ENCODE data around the gene CASTOR1. TPM values are rescaled to one million over a fixed set of nuclear protein-coding genes. Genes with fewer than 3 reads are reported as not detected.

Gene CASTOR1
- total RNA-seq, 1 experiment from 2014 or later, result 2.1 TPM

- Histone ChIP-seq H3K27me3 (0 out of 2 replicates have a peak, but pooled peaks cover 2% of the 10 kb centered on the region), H3K9me3 (replicated peaks) (no peaks in the 10 kb centered on the region), H3K27ac (peak within 1 kb of the TSS; percentile 52; the same call in 1 of the 2 replicates), H3K4me3 (peak within 1 kb of the TSS; percentile 62), H3K4me1 (peaks cover 22% of the 10 kb centered on the region; the same call in 1 of the 2 replicates), H3K36me3 (no peaks in the 10 kb centered on the region)
- no peak for DNase-seq
These were observed 43.1 kb downstream of the CASTOR1 start, which contains the start of gene LIF for GRCh38 chr22:30245985-30246813. LIF (minus strand) TSS chr22:30246759; CDS start chr22:30246695, 64 bp downstream.

GRCh38 chr22:30245181-30245984, 43.9 kb downstream of the CASTOR1 start:
- Histone ChIP-seq H3K4me3 (peak overlapping the region; percentile 62), H3K4me1 (peaks cover 19% of the 10 kb centered on the region; the same call in 1 of the 2 replicates), H3K27me3 (0 out of 2 replicates have a peak, but pooled peaks cover 2% of the 10 kb centered on the region), H3K27ac (peak overlapping the region; percentile 52; the same call in 1 of the 2 replicates), H3K9me3 (replicated peaks) (no peaks in the 10 kb centered on the region), H3K36me3 (no peaks in the 10 kb centered on the region)
- no peak for DNase-seq

- no peak for DNase-seq
- no peak overlapping the region for H3K27ac ChIP-seq
- 0 out of 2 replicates have a peak, but pooled peaks cover 2% of the 10 kb centered on the region for H3K27me3 ChIP-seq
- no peaks in the 10 kb centered on the region for H3K9me3 ChIP-seq (replicated peaks)
- peaks cover 15% of the 10 kb centered on the region for H3K4me1 ChIP-seq
- H3K36me3 ChIP-seq, result no peaks in the 10 kb centered on the region
- no peak overlapping the region for H3K4me3 ChIP-seq
These were observed 44.7 kb downstream of the CASTOR1 start for GRCh38 chr22:30244641-30245040.

GRCh38 chr22:30244066-30244465, 45.2 kb downstream of the CASTOR1 start:
- H3K9me3 ChIP-seq (replicated peaks), result no peaks in the 10 kb centered on the region
- peaks cover 21% of the 10 kb centered on the region for H3K4me1 ChIP-seq

GRCh38 chr22:30243661-30244060, 45.6 kb downstream of the CASTOR1 start:
- H3K27me3 ChIP-seq, result 0 out of 2 replicates have a peak, but pooled peaks cover 2% of the 10 kb centered on the region
- no peak for DNase-seq
- peaks cover 24% of the 10 kb centered on the region for H3K4me1 ChIP-seq
- no peak overlapping the region for H3K4me3 ChIP-seq
- H3K36me3 ChIP-seq, result no peaks in the 10 kb centered on the region
- H3K27ac ChIP-seq, result no peak overlapping the region
- H3K9me3 ChIP-seq (replicated peaks), result no peaks in the 10 kb centered on the region

More at GRCh38 chr22:30244066-30244465, 45.2 kb downstream of the CASTOR1 start:
- H3K4me3 ChIP-seq, result no peak overlapping the region
- DNase-seq, result no peak
- H3K27ac ChIP-seq, result no peak overlapping the region
- 0 out of 2 replicates have a peak, but pooled peaks cover 2% of the 10 kb centered on the region for H3K27me3 ChIP-seq
- H3K36me3 ChIP-seq, result no peaks in the 10 kb centered on the region

- Histone ChIP-seq H3K36me3 (no peaks in the 10 kb centered on the region), H3K27ac (no peak overlapping the region), H3K4me1 (peaks cover 38% of the 10 kb centered on the region), H3K27me3 (0 out of 2 replicates have a peak, but pooled peaks cover 2% of the 10 kb centered on the region), H3K9me3 (replicated peaks) (no peaks in the 10 kb centered on the region), H3K4me3 (no peak overlapping the region)
- peak in 1 of 2 experiments; percentile 45 for DNase-seq
These were observed 47.5 kb downstream of the CASTOR1 start for GRCh38 chr22:30241576-30242371.

- Histone ChIP-seq H3K27ac (no peak overlapping the region), H3K9me3 (replicated peaks) (no peaks in the 10 kb centered on the region), H3K4me1 (peaks cover 45% of the 10 kb centered on the region), H3K27me3 (no peaks in the 10 kb centered on the region), H3K4me3 (no peak overlapping the region), H3K36me3 (no peaks in the 10 kb centered on the region)
- no peak for DNase-seq
These were observed 48.5 kb downstream of the CASTOR1 start for GRCh38 chr22:30240541-30241417.

GRCh38 chr22:30239488-30240405, 49.6 kb downstream of the CASTOR1 start:
- Histone ChIP-seq H3K4me3 (no peak overlapping the region), H3K4me1 (peaks cover 50% of the 10 kb centered on the region), H3K9me3 (replicated peaks) (no peaks in the 10 kb centered on the region), H3K27me3 (no peaks in the 10 kb centered on the region), H3K36me3 (no peaks in the 10 kb centered on the region), H3K27ac (peak overlapping the region; percentile 47; the same call in 1 of the 2 replicates)
- no peak for DNase-seq

- peak; percentile 83 to 85 for DNase-seq
- Histone ChIP-seq H3K36me3 (no peaks in the 10 kb centered on the region), H3K27me3 (no peaks in the 10 kb centered on the region), H3K9me3 (replicated peaks) (no peaks in the 10 kb centered on the region), H3K4me3 (no peak overlapping the region), H3K4me1 (peaks cover 53% of the 10 kb centered on the region), H3K27ac (peak overlapping the region; percentile 47)
These were observed 50.4 kb downstream of the CASTOR1 start for GRCh38 chr22:30238661-30239487.

GRCh38 chr22:30238136-30238535, 51.2 kb downstream of the CASTOR1 start:
- Histone ChIP-seq H3K27me3 (no peaks in the 10 kb centered on the region), H3K9me3 (replicated peaks) (no peaks in the 10 kb centered on the region), H3K36me3 (no peaks in the 10 kb centered on the region), H3K27ac (peak overlapping the region; percentile 47), H3K4me3 (no peak overlapping the region), H3K4me1 (peaks cover 57% of the 10 kb centered on the region)
- no peak for DNase-seq

- H3K4me3 ChIP-seq, result no peak overlapping the region
- H3K4me1 ChIP-seq, result peaks cover 64% of the 10 kb centered on the region
- H3K27me3 ChIP-seq, result no peaks in the 10 kb centered on the region
- no peaks in the 10 kb centered on the region for H3K36me3 ChIP-seq
- H3K27ac ChIP-seq, result peak overlapping the region; percentile 66; the same call in 1 of the 2 replicates
- no peak for DNase-seq
- no peaks in the 10 kb centered on the region for H3K9me3 ChIP-seq (replicated peaks)
These were observed 52.4 kb downstream of the CASTOR1 start for GRCh38 chr22:30236875-30237274.

- H3K9me3 ChIP-seq (replicated peaks), result no peaks in the 10 kb centered on the region
- peak overlapping the region; percentile 66 for H3K27ac ChIP-seq
- no peaks in the 10 kb centered on the region for H3K36me3 ChIP-seq
- DNase-seq, result peak; percentile 60 to 84
- H3K4me1 ChIP-seq, result peaks cover 58% of the 10 kb centered on the region
- no peaks in the 10 kb centered on the region for H3K27me3 ChIP-seq
- no peak overlapping the region for H3K4me3 ChIP-seq
These were observed 53.6 kb downstream of the CASTOR1 start for GRCh38 chr22:30235687-30236170.
